Measurements from ENCODE around the gene TRAM2.

Gene TRAM2

GRCh38 chr6:52529311-52529710, 47.5 kb downstream of the TRAM2 start:
- no peak for DNase-seq (ENCODE audit: low read depth in 2 of 2)

DNA sequence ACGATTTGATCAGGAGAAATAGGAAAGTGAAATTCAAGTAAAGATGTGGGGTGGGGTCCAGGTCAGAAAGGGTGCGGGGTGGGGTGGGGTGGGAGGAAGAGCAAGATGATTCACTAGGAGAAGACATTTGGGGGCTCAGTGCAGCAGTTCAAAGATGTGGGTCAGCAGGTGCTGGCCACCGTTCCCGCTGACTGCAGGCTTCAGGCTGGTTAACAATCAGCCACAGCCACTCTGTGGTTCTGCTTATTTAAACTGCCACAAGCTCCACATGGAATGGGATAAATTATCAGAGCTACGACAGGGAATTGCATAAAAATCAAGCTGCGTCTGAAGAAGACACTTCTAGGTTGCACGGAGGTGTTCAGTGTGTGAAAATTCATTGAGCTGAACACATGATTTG, 49.4 kb downstream of the TRAM2 start:
- DNase-seq (ENCODE audit: low read depth in 2 of 2) = no peak

- DNase-seq (ENCODE audit: low read depth in 2 of 2) = no peak
Measured at GRCh38 chr6:52526634-52527033, 50.2 kb downstream of the TRAM2 start.

GRCh38 chr6:52524918-52525317, 51.9 kb downstream of the TRAM2 start:
- DNase-seq (ENCODE audit: low read depth in 2 of 2) = no peak

- no peak for DNase-seq (ENCODE audit: low read depth in 2 of 2)
Measured at GRCh38 chr6:52523378-52524142, 53.3 kb downstream of the TRAM2 start.

DNA sequence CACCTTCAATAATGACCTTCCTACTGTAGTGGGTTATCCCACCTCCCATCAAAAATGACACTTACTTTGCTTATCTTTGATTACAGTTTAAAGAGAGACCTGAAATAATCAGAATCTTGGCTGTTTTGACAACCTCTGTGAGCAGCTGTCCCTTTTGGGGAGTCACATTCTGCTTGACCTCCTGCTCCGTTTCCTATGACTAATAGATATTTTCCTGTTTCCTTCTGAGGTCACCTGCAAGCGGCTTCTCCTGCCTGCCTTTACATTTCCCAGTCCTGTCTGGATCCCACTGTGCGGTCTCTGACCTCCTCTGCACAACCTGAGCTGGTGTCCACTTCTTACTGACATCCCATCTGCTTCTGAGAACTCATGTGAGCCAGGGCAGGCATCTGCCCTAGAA, 54.2 kb downstream of the TRAM2 start:
- no peak for DNase-seq (ENCODE audit: low read depth in 2 of 2)

GRCh38 chr6:52522151-52522626, 54.7 kb downstream of the TRAM2 start:
- no peak for DNase-seq (ENCODE audit: low read depth in 2 of 2)

DNA sequence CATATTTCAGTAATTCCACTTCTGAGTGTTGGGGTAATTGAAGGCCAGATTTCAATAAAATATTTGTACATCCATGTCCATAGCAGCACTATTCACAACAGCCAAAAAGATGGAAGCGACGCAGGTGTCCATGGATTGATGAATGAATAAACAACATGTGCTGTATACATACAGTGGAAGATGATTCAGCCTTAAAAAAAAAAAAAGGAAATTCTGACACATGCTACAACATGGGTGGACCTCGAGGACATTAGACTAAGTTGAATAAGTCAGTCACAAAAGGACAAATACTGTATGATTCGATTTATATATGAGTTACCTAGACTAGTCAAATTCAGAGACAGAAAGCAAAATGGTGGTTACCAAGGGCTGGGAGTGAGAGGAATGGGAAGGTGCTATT, 57.2 kb downstream of the TRAM2 start:
- DNase-seq (ENCODE audit: low read depth in 2 of 2) = no peak

DNA sequence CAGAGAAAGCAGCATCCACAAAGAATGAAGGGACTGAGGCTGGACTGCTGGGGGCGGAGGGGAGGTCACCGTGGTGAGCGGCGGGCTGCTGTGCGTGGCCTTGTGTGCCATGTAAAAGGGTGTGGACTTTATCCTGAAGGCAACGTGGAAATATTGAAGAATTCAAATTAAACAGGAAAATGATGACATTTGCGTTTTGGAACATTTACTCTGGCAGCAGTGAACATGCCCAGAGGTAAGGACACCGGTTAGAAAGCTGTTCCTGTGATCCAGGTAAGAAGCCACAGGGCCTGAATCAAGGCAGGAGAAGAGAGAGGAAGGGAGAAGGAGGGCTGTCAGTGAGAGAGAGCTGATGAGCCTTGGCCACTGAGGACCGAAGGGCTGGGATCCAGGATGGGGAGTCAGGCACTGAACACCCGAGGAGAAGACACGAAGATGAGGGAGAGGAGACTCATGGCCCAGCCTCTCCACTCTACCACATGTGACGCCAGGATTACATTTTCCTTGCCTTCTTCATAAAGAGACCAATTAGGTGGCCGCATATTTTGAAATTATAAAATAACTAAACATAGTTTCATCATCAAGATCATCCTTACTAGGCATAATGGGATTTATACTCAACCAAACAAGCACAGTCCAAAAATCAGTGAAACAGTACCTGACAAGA, 58.4 kb downstream of the TRAM2 start:
- DNase-seq (ENCODE audit: low read depth in 2 of 2) = no peak

DNA sequence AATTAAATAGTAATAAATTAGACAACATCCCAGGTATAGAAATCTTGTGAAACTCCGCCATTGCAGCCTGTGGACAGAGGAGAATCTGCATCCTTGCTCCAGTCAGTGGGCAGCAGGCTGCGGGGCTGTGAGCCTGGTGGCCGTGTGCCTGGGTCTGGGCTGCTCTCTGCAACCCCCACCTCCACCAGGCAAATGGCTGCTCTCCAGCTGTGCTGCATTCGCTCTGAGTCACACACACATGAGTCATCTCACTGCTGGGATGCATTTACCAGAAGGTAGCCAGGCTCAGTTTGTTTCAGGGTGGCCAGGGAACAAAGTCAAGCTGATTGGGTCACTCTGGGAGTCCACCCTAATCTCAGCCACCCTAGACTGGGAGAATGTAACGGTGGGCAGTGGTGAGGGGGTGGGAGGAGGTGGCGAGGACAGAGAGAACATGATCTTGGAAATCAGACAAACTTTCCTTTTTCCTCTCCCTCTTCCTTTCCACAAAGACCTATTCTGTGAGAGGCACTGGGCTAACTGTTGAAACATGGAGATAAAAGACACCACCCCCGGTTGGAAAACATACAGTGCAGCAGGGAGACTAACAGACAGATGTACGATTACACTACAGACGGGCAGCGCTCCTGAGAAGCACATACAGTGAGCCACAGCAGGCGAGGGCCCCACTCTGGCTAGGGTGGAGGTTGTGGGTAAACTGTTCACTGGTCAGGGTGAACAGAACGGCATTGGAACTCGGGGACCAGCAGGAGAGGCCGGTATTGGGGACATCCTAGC, 59.2 kb downstream of the TRAM2 start:
- peak; percentile 27 to 54 for DNase-seq (ENCODE audit: low read depth in 2 of 2)

GRCh38 chr6:52516943-52517342, 59.9 kb downstream of the TRAM2 start:
- no peak for DNase-seq (ENCODE audit: low read depth in 2 of 2)

- no peak for DNase-seq (ENCODE audit: low read depth in 2 of 2)
Measured at GRCh38 chr6:52516269-52516668, 60.6 kb downstream of the TRAM2 start.

DNA sequence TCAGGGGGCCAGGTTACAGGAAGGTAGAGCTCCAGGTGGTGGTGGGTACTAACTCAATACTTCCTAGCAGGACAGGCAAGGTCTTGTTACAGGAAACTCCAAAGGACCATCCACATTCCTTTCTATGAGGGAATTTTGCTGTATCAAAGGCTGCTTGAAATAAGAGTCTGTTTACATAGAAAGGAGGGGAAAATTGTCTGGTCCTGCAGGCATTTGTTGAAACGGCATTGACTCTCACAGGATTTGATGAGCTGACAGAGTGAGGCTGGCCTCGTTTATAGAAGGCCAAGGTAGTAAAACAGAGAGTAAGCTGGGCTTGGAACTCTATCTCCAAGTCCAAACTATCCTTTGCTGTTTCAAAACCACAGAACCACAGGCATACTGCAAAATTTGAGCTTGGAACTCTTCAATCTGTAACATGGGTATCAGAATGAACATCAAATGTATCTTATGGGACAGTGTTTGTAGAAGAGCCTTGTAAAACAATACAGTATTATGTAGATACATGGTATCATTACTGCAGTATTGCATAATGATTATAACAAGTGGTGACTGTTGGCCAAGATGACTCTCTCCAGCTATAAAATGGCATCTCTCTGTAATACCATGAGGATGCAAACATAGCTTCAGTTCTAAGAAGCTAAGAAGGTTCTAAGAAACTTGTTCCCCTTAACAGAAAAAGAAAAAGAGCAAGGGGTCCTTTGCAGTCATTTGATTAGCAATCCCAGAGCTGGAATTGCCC, 61.5 kb downstream of the TRAM2 start:
- DNase-seq (ENCODE audit: low read depth in 2 of 2) = no peak

DNA sequence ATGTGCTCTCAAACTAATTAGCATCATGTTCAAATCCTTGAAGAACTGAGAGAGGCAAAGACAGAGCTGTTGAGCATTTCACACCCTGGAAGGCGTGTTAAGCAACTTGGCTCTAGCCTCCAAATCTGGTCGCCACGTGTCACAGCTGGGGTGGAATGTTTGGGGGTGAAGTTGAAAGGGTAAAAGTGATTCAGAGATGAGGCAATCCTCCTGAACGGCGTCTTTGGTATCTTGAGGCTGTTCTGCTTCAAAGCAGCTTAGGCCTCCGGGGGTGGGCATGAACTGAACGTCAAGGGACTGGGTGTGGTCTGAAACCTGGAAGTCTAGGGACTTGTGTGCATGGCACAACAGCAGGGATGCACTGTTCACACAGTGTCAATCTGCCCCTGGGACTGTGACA, 62.3 kb downstream of the TRAM2 start:
- DNase-seq (ENCODE audit: low read depth in 2 of 2) = peak in 1 of 2 donors; percentile 10

DNA sequence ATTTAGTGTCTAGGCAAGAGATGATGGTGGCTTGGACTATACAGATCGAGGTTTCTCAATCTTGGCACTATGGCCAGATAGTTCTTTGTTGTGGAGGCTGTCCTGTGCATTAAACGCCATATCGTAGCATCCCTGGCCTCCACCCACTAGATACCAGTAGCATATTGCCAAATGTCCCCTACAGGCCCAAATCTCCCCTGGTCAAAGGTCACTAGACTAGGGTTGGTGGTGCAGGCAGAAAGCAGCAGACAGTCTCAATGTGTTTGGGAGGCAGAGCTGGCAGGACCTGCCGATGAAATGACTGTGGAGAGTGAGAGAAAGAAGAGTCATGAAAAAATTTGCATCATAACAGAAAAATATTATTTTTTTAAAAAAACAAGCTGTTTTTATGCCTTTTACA, 63.0 kb downstream of the TRAM2 start:
- no peak for DNase-seq (ENCODE audit: low read depth in 2 of 2)

- DNase-seq (ENCODE audit: low read depth in 2 of 2) = no peak
Measured at GRCh38 chr6:52513464-52513863, 63.4 kb downstream of the TRAM2 start.

DNA sequence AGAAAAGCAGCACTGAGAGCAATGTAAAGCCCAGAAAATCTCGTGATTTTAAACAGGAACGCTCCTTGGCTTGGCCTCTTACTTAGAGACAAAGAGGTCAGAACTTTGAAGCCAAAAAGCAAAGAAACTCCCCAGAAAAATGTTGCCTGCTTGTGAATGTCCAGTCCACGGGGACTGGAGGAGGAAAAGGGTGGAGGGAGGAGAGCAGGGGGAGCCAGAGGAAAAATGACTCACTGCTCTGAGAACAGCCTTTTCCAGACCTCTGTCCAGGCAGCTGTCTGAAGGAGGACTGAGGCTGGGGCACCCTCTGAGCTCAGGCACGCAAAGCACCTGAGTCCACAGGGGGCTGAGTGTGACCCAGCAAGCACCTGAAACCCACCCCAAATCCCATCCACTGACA, 64.7 kb downstream of the TRAM2 start:
- DNase-seq (ENCODE audit: low read depth in 2 of 2) = no peak

GRCh38 chr6:52511572-52512151, 65.2 kb downstream of the TRAM2 start:
- DNase-seq (ENCODE audit: low read depth in 2 of 2) = no peak

- DNase-seq (ENCODE audit: low read depth in 2 of 2) = no peak
Measured at GRCh38 chr6:52511163-52511562, 65.7 kb downstream of the TRAM2 start.

- no peak for DNase-seq (ENCODE audit: low read depth in 2 of 2)
Measured at GRCh38 chr6:52510213-52510562, 66.7 kb downstream of the TRAM2 start.
